Measurements from ENCODE around the gene SLC24A4. TPM values are rescaled to one million over a fixed set of nuclear protein-coding genes. Genes with fewer than 3 reads are reported as not detected.
A peak's percentile ranks its signal among the peaks of the same experiment; 100 is the strongest.

The SLC24A4 gene
- total RNA-seq, 1 donor from 2014 or later: not detected

- no peaks in the 10 kb centered on the region for H3K27me3 ChIP-seq
- no peaks in the 10 kb centered on the region for H3K4me1 ChIP-seq
- no peaks in the 10 kb centered on the region for H3K9me3 ChIP-seq
- H3K4me3 ChIP-seq: no peak overlapping the region
- H3K27ac ChIP-seq: no peak overlapping the region
- intact Hi-C loops (cut with DNase I): no loop called here
- DNase-seq (ENCODE audit: low spot score in 2 of 2): no peak
- H3K36me3 ChIP-seq: no peaks in the 10 kb centered on the region
- no peak for TF ChIP-seq CTCF (IDR thresholded peaks at IDR 0.05)
Observed at GRCh38 chr14:92453691-92454090, 130.7 kb downstream of the SLC24A4 start.

GRCh38 chr14:92455231-92455630, 132.3 kb downstream of the SLC24A4 start:
- no peak for TF ChIP-seq CTCF (IDR thresholded peaks at IDR 0.05)
- no peak for DNase-seq (ENCODE audit: low spot score in 2 of 2)
- Histone ChIP-seq H3K36me3 (no peaks in the 10 kb centered on the region), H3K4me1 (no peaks in the 10 kb centered on the region), H3K27me3 (no peaks in the 10 kb centered on the region), H3K27ac (no peak overlapping the region), H3K4me3 (no peak overlapping the region), H3K9me3 (no peaks in the 10 kb centered on the region)
- intact Hi-C loops (cut with DNase I): loop anchor here (5.0 kb wide), 1 partner anchor 128 kb away; no protein-coding TSS in a partner anchor

GRCh38 chr14:92456215-92457015, 133.4 kb downstream of the SLC24A4 start:
- H3K36me3 ChIP-seq: no peaks in the 10 kb centered on the region
- peak in 1 of 2 donors; percentile 77 for DNase-seq (ENCODE audit: low spot score in 2 of 2)
- peaks cover 2 to 10% of the 10 kb centered on the region in 2 donors for H3K4me1 ChIP-seq
- no peak overlapping the region for H3K27ac ChIP-seq
- H3K27me3 ChIP-seq: no peaks in the 10 kb centered on the region
- H3K9me3 ChIP-seq: no peaks in the 10 kb centered on the region
- TF ChIP-seq CTCF (IDR thresholded peaks at IDR 0.05): peak; percentile 72 to 84 (median 79)
- H3K4me3 ChIP-seq: no peak overlapping the region
- intact Hi-C loops (cut with DNase I): loop anchor here (1.0 to 5.0 kb wide), 3 partner anchors 129 to 321 kb away; no protein-coding TSS in a partner anchor

GRCh38 chr14:92457016-92457565, 134.1 kb downstream of the SLC24A4 start:
- DNase-seq (ENCODE audit: low spot score in 2 of 2): no peak
- peaks cover 6 to 12% of the 10 kb centered on the region in 2 donors for H3K4me1 ChIP-seq
- H3K36me3 ChIP-seq: no peaks in the 10 kb centered on the region
- intact Hi-C loops (cut with DNase I): loop anchor here (5.0 kb wide), 1 partner anchor 130 kb away; no protein-coding TSS in a partner anchor
- H3K27me3 ChIP-seq: no peaks in the 10 kb centered on the region
- no peak overlapping the region for H3K4me3 ChIP-seq
- no peak overlapping the region for H3K27ac ChIP-seq
- TF ChIP-seq CTCF (IDR thresholded peaks at IDR 0.05): no peak
- no peaks in the 10 kb centered on the region for H3K9me3 ChIP-seq

GRCh38 chr14:92458136-92459029, 135.4 kb downstream of the SLC24A4 start:
- DNase-seq (ENCODE audit: low spot score in 2 of 2): no peak
- Histone ChIP-seq H3K4me1 (peaks cover 6 to 12% of the 10 kb centered on the region in 2 donors), H3K36me3 (no peaks in the 10 kb centered on the region), H3K27me3 (no peaks in the 10 kb centered on the region), H3K9me3 (no peaks in the 10 kb centered on the region), H3K27ac (no peak overlapping the region), H3K4me3 (no peak overlapping the region)
- TF ChIP-seq CTCF (IDR thresholded peaks at IDR 0.05): no peak
- intact Hi-C loops (cut with DNase I): loop anchor here (5.0 kb wide), 1 partner anchor 131 kb away; no protein-coding TSS in a partner anchor
